IMR-90 (cell line): ENCODE measurements around the gene PTGDR2. TPM values are rescaled to one million over a fixed set of nuclear protein-coding genes. Genes with fewer than 3 reads are reported as not detected.

Experiments
- ATAC-seq: fragments of 200-7000 bp; cut with Tn5 transposase; 2 replicates; pipeline ENCODE4 v1.9.1; 2020; ENCODE audit warnings: low read depth, mild to moderate bottlenecking, moderate library complexity
- BruUV-seq: library from RNA; stranded (reverse); fragments of 400-500 nt; replicated peaks from 2 replicates; lab custom pipeline; 2021; lab: Mats Ljungman, UMichigan
- CTCF ChIA-PET: fragments of 300-600 bp; formaldehyde crosslinking; extraction: SDS; loops from one replicate; lab custom pipeline; 2021; ENCODE audit warnings: antibody characterized with exemption; lab: Yijun Ruan, JAX
- POLR2A ChIA-PET: fragments of 300-600 bp; sonication (Branson Sonifier 250); formaldehyde crosslinking; loops from one replicate; lab custom pipeline; 2022; ENCODE audit warnings: antibody characterized with exemption; ENCODE audit not compliant: unreplicated experiment; lab: Charles Lee
- DNase-seq: peaks from one replicate; pipeline ENCODE4 v3.0.0; 2013
- H2AFZ ChIP-seq: replicated peaks from 2 replicates; pipeline ENCODE3; 2013; ENCODE audit warnings: low read length, mild to moderate bottlenecking; ENCODE audit not compliant: poor library complexity
- H2AK5ac ChIP-seq: 2 replicates; pipeline ENCODE4 v1.6.1; 2013; ENCODE audit warnings: low read depth, low read length, inconsistent platforms
- H2AK9ac ChIP-seq: replicated peaks from 2 replicates; pipeline ENCODE3; 2013; ENCODE audit warnings: mild to moderate bottlenecking, low read depth, low read length, moderate library complexity; ENCODE audit not compliant: poor library complexity
- H2BK120ac ChIP-seq: 2 replicates; pipeline ENCODE4 v1.6.1; 2013; ENCODE audit warnings: low read depth, low read length, inconsistent platforms
- H2BK15ac ChIP-seq: 3 replicates; pipeline ENCODE4 v1.6.1; 2013; ENCODE audit warnings: low read depth, low read length, inconsistent platforms
- H2BK20ac ChIP-seq: 2 replicates; pipeline ENCODE4 v1.6.1; 2013; ENCODE audit warnings: low read depth, mild to moderate bottlenecking, inconsistent platforms, low read length, moderate library complexity
- H2BK5ac ChIP-seq: 2 replicates; pipeline ENCODE4 v1.6.1; 2013; ENCODE audit warnings: mild to moderate bottlenecking, low read depth, low read length, inconsistent platforms; ENCODE audit not compliant: poor library complexity, severe bottlenecking
- H3K14ac ChIP-seq: replicated peaks from 2 replicates; pipeline ENCODE4 v1.6.1; 2013; ENCODE audit warnings: low read depth, low read length, inconsistent platforms
- H3K18ac ChIP-seq: 2 replicates; pipeline ENCODE4 v1.6.1; 2013; ENCODE audit warnings: low read depth, low read length, control low read depth
- H3K23ac ChIP-seq: 2 replicates; pipeline ENCODE4 v1.6.1; 2013; ENCODE audit warnings: low read depth, low read length, inconsistent platforms
- H3K27ac ChIP-seq: 2 replicates; pipeline ENCODE4 v1.5.1; 2013; ENCODE audit warnings: mild to moderate bottlenecking, control low read depth, low read length; ENCODE audit not compliant: insufficient read depth
- H3K27me3 ChIP-seq: 2 replicates; pipeline ENCODE4 v1.6.1; 2013; ENCODE audit warnings: low read length; ENCODE audit not compliant: control insufficient read depth, insufficient read depth
- H3K36me3 ChIP-seq: 2 replicates; pipeline ENCODE4 v1.6.1; 2013; ENCODE audit warnings: low read length, mixed read lengths; ENCODE audit not compliant: control insufficient read depth, insufficient read depth
- H3K4ac ChIP-seq: 2 replicates; pipeline ENCODE4 v1.6.1; 2013; ENCODE audit warnings: low read depth, low read length, inconsistent platforms
- H3K4me1 ChIP-seq: 2 replicates; pipeline ENCODE4 v1.6.1; 2013; ENCODE audit warnings: low read length, mixed read lengths; ENCODE audit not compliant: control insufficient read depth, insufficient read depth
- H3K4me2 ChIP-seq: 2 replicates; pipeline ENCODE4 v1.6.1; 2013; ENCODE audit warnings: low read depth, mild to moderate bottlenecking, control low read depth, low read length, moderate library complexity
- H3K4me3 ChIP-seq: 2 replicates; pipeline ENCODE4 v1.5.1; 2013; ENCODE audit warnings: low read depth, mild to moderate bottlenecking, control low read depth, low read length, moderate library complexity; ENCODE audit not compliant: insufficient read depth
- H3K56ac ChIP-seq: 2 replicates; pipeline ENCODE4 v1.6.1; 2013; ENCODE audit warnings: low read length, inconsistent platforms; ENCODE audit not compliant: insufficient read depth; ENCODE audit errors: extremely low read depth
- H3K79me1 ChIP-seq, 2 experiments: 2 replicates each; pipeline ENCODE4 v1.6.1; 2013; ENCODE audit warnings: low read length in 2 of 2, inconsistent platforms in 1 of 2, low read depth in 1 of 2
- H3K9ac ChIP-seq: 2 replicates; pipeline ENCODE4 v1.6.1; 2013; ENCODE audit warnings: low read depth, low read length, control low read depth
- H3K9me1 ChIP-seq: 2 replicates; pipeline ENCODE4 v1.6.1; 2013; ENCODE audit warnings: low read length, inconsistent platforms; ENCODE audit not compliant: insufficient read depth
- H3K9me3 ChIP-seq: 2 replicates; pipeline ENCODE4 v1.6.1; 2013; ENCODE audit warnings: low read length; ENCODE audit not compliant: control insufficient read depth, insufficient read depth
- H4K20me1 ChIP-seq: 2 replicates; pipeline ENCODE4 v1.6.1; 2013; ENCODE audit warnings: low read length, inconsistent platforms; ENCODE audit not compliant: insufficient read depth
- H4K5ac ChIP-seq: 2 replicates; pipeline ENCODE4 v1.6.1; 2013; ENCODE audit warnings: mild to moderate bottlenecking, low read depth, low read length, control low read depth
- H4K8ac ChIP-seq, 2 experiments: 2 replicates each; pipeline ENCODE4 v1.6.1; 2013; ENCODE audit warnings: low read depth in 2 of 2, low read length in 2 of 2, control low read depth in 1 of 2, inconsistent platforms in 1 of 2
- H4K91ac ChIP-seq: 2 replicates; pipeline ENCODE4 v1.6.1; 2013; ENCODE audit warnings: low read depth, low read length, inconsistent platforms; ENCODE audit not compliant: insufficient read depth
- BHLHE40 ChIP-seq: fragments of 150-350 bp; IDR thresholded peaks from 2 replicates; pipeline ENCODE4 v1.6.1; 2016; ENCODE audit warnings: mild to moderate bottlenecking, low read depth, low read length
- CEBPB ChIP-seq: IDR thresholded peaks from 2 replicates; pipeline ENCODE4 v1.6.1; 2012; ENCODE audit warnings: low read depth, low read length, improper control_type of control experiment
- CHD1 ChIP-seq: IDR thresholded peaks from 2 replicates; pipeline ENCODE4 v1.6.1; 2012; ENCODE audit warnings: low read depth, low read length, improper control_type of control experiment
- CTCF ChIP-seq: conservative IDR thresholded peaks from 2 replicates; pipeline ENCODE4 v1.5.1; 2012; ENCODE audit warnings: mild to moderate bottlenecking, low read depth, low read length, improper control_type of control experiment
- ELK1 ChIP-seq: fragments of 150-350 bp; IDR thresholded peaks from 2 replicates; pipeline ENCODE4 v1.6.1; 2016; ENCODE audit warnings: low read depth, mild to moderate bottlenecking, low read length, moderate library complexity, borderline replicate concordance
- FOS ChIP-seq: fragments of 150-350 bp; IDR thresholded peaks from 2 replicates; pipeline ENCODE4 v1.6.1; 2016; ENCODE audit warnings: low read depth, low read length
- MAFK ChIP-seq: IDR thresholded peaks from 2 replicates; pipeline ENCODE4 v1.6.1; 2012; ENCODE audit warnings: low read depth, low read length, improper control_type of control experiment
- MAZ ChIP-seq: IDR thresholded peaks from 2 replicates; pipeline ENCODE4 v1.6.1; 2012; ENCODE audit warnings: low read depth, mild to moderate bottlenecking, low read length, improper control_type of control experiment, moderate library complexity, borderline replicate concordance
- MXI1 ChIP-seq: IDR thresholded peaks from 2 replicates; pipeline ENCODE4 v1.6.1; 2012; ENCODE audit warnings: low read depth, mild to moderate bottlenecking, low read length, moderate library complexity, borderline replicate concordance
- NFE2L2 ChIP-seq: fragments of 150-350 bp; IDR thresholded peaks from 2 replicates; pipeline ENCODE4 v1.6.1; 2016; ENCODE audit warnings: low read depth, mild to moderate bottlenecking, low read length
- POLR2A ChIP-seq: IDR thresholded peaks from 2 replicates; pipeline ENCODE4 v1.6.1; 2012; ENCODE audit warnings: mild to moderate bottlenecking, low read depth, low read length
- RAD21 ChIP-seq: IDR thresholded peaks from 2 replicates; pipeline ENCODE4 v1.6.1; 2012; ENCODE audit warnings: low read length, improper control_type of control experiment
- RCOR1 ChIP-seq: IDR thresholded peaks from 2 replicates; pipeline ENCODE4 v1.6.1; 2012; ENCODE audit warnings: mild to moderate bottlenecking, low read length, improper control_type of control experiment; ENCODE audit not compliant: insufficient replicate concordance
- SMC3 ChIP-seq: fragments of 150-350 bp; IDR thresholded peaks from 2 replicates; pipeline ENCODE4 v1.6.1; 2016; ENCODE audit warnings: low read depth, mild to moderate bottlenecking, antibody characterized with exemption, low read length, moderate library complexity
- WGBS, 2 experiments: methylation state at CpG; one replicate each; pipeline versions ENCODE4 v1.1.5 to v1.1.7; 2013; ENCODE audit warnings: missing lambda C conversion rate in 2 of 2; ENCODE audit not compliant: insufficient read length in 1 of 2; ENCODE audit errors: extremely low coverage in 2 of 2; 5-methylcytosine and 5-hydroxymethylcytosine counted together
- dilution Hi-C: fragments of 300-500 bp; cut with HindIII; formaldehyde crosslinking; loops from one replicate; pipeline ENCODE4 v1.14.3; 2018; ENCODE audit warnings: low sequenced_read_pairs; ENCODE audit not compliant: unreplicated experiment
- in situ Hi-C: fragments of 300-500 bp; cut with MboI; formaldehyde crosslinking; loops from 3 replicates; pipeline ENCODE4 v1.14.3; 2019; ENCODE audit warnings: low sequenced_read_pairs, inconsistent platforms, mixed read lengths
- intact Hi-C: fragments of 100-400 bp; cut with micrococcal nuclease; formaldehyde crosslinking; loops from 2 replicates; pipeline ENCODE4 v1.10.0; 2022
- polyA plus RNA-seq, 3 experiments: library from polyadenylated mRNA; depleted of rRNA; stranded (reverse); fragments of >200 nt; gene quantifications; 2 replicates each; pipeline ENCODE4 v1.2.3, GENCODE V29; 2012; ENCODE audit warnings: low replicate concordance in 1 of 3
- total RNA-seq: library from RNA; depleted of rRNA; stranded (reverse); fragments of >200 nt; gene quantifications from 2 replicates; pipeline ENCODE4 v1.2.3, GENCODE V29; 2012

The PTGDR2 gene
- total and polyA plus RNA-seq, 2 of the 4 experiments (the other 2 are of a cell fraction): under 0.01 to 0.12 TPM

GRCh38 chr11:60878245-60879101, 22.7 kb upstream of the PTGDR2 start (continued):
- TF ChIP-seq RCOR1: no peak

- BruUV-seq: no TSS peak
- no peaks in the 10 kb centered on the region for H3K9me3 ChIP-seq
- 100% methylated on average over 1 of the region's 2 CpGs; no CpG with 5 or more reads in 1 of the 2 experiments for WGBS, 2 experiments
- H2BK5ac ChIP-seq: no peak overlapping the region
- H3K14ac ChIP-seq: no peak overlapping the region
- H3K27ac ChIP-seq: no peak overlapping the region
- no peak overlapping the region for H2BK15ac ChIP-seq
- ChIA-PET POLR2A (no interaction called here), CTCF (interaction anchor here (1.2 to 2.0 kb wide), 2 partner anchors 12 to 23 kb away, joined by 4 to 6 read pairs; no protein-coding TSS in a partner anchor)
- H3K18ac ChIP-seq: no peak overlapping the region
- ATAC-seq (no peak), DNase-seq (no peak)
- H4K20me1 ChIP-seq: no peaks in the 10 kb centered on the region
- no peak overlapping the region for H3K23ac ChIP-seq
- no peak overlapping the region for H3K4me2 ChIP-seq
- H3K9me1 ChIP-seq: peaks cover 20% of the 10 kb centered on the region
- no peak overlapping the region for H3K9ac ChIP-seq
- H2AK9ac ChIP-seq: no peak overlapping the region
- no peak overlapping the region for H2AK5ac ChIP-seq
- H3K79me1 ChIP-seq: 0 out of 4 replicates have a peak, but pooled peaks cover 0 to 3% of the 10 kb centered on the region in 2 experiments
- intact Hi-C loops (no loop called here), in situ Hi-C loops (no loop called here), dilution Hi-C loops (no loop called here)
- no peak overlapping the region for H3K4ac ChIP-seq
- no peaks in the 10 kb centered on the region for H3K27me3 ChIP-seq
- no peak overlapping the region for H2AFZ ChIP-seq
- no peak overlapping the region for H2BK120ac ChIP-seq
- H3K4me3 ChIP-seq: no peak overlapping the region
- no peak overlapping the region for H4K5ac ChIP-seq
- no peak overlapping the region for H4K8ac ChIP-seq
- H3K36me3 ChIP-seq: 0 out of 2 replicates have a peak, but pooled peaks cover 1% of the 10 kb centered on the region
- H3K56ac ChIP-seq: no peak overlapping the region
- peaks cover 22% of the 10 kb centered on the region for H3K4me1 ChIP-seq
- H2BK20ac ChIP-seq: no peak overlapping the region
- H4K91ac ChIP-seq: no peak overlapping the region
- TF ChIP-seq CTCF: no peak
- no peak for TF ChIP-seq RAD21
- TF ChIP-seq BHLHE40: no peak
- no peak for TF ChIP-seq CHD1
- no peak for TF ChIP-seq POLR2A
- no peak for TF ChIP-seq ELK1
- no peak for TF ChIP-seq CEBPB
- no peak for TF ChIP-seq RCOR1
- no peak for TF ChIP-seq MAFK
- TF ChIP-seq MXI1: no peak
- TF ChIP-seq SMC3: no peak
- no peak for TF ChIP-seq FOS
- TF ChIP-seq NFE2L2: no peak
- TF ChIP-seq MAZ: no peak
These were observed 20.4 kb upstream of the PTGDR2 start for GRCh38 chr11:60876168-60876485.
